ENCODE measurements around the gene ESYT3.

- TF ChIP-seq CTCF (conservative IDR thresholded peaks at IDR 0.05; ENCODE audit: low read length) = no peak
- TF ChIP-seq EZH2phosphoT487 (IDR thresholded peaks at IDR 0.05; ENCODE audit: borderline replicate concordance, low read depth, low read length) = no peak
These were observed 37.1 kb downstream of the ESYT3 start for GRCh38 chr3:138471481-138471880.

Data from OCI-LY7 (cell line).